HG02885 (cell line): ENCODE measurements around the gene C15orf62.
A peak's percentile ranks its signal among the peaks of the same experiment; 100 is the strongest.

ENCODE experiments used
- ATAC-seq: cut with Tn5 transposase; IDR thresholded peaks from one replicate; pipeline ENCODE4 v1.9.1; 2021; ENCODE audit warnings: mild to moderate bottlenecking; ENCODE audit not compliant: unreplicated experiment, poor library complexity

The C15orf62 gene, protein sequence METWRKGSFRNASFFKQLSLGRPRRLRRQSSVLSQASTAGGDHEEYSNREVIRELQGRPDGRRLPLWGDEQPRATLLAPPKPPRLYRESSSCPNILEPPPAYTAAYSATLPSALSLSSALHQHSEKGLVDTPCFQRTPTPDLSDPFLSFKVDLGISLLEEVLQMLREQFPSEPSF

GRCh38 chr15:40769274-40770146, at the start of gene C15orf62:
Gene C15orf62, plus strand, starts transcription at chr15:40769980. Its CDS starts 516 bp downstream, at chr15:40770496.
- ATAC-seq, result peak; percentile 39

GRCh38 chr15:40721701-40722100, 48.1 kb upstream of the C15orf62 start:
- ATAC-seq, result no peak

DNA sequence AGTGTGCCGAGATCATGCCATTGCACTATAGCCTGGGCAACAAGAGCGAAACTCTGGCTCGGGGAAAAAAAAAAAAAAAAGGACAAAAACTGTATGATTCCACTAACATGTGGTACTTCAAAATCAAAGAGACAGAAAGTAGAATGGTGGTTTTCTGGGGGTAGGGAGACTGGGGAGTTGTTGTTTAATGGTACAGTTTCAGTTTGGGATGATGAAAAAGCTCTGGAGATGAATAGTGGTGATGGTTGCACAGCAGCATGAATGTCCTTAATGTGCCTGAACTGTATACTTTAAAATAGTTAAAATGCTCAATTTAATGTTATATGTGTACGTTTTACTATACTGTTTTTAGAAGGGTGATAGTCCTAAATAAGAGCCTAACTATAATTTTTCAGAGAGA, 47.4 kb upstream of the C15orf62 start:
- ATAC-seq, result no peak

- ATAC-seq, result no peak
These were observed 46.8 kb upstream of the C15orf62 start for GRCh38 chr15:40722934-40723333.

- no peak for ATAC-seq
These were observed 45.9 kb upstream of the C15orf62 start for GRCh38 chr15:40723919-40724318.

GRCh38 chr15:40731034-40731433, 38.7 kb upstream of the C15orf62 start:
- no peak for ATAC-seq

DNA sequence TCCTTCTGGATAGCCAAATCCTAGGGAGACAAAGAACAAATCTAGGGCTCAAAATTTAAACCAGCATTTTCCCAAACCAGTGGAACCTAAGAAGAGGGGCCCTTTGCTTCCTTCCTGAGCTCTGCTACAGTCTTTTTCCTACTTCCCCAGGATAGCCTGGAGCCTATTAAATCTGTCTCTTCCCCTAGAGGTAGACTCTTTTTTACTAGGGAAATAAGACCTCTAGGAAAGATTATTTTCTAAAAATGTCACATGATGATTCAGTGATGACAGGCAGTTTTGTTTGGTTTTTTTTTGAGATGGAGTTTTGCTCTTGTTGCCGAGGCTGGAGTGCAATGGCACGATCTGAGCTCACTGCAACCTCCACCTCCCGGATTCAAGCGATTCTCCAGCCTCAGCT, 33.2 kb upstream of the C15orf62 start:
- no peak for ATAC-seq

- no peak for ATAC-seq
These were observed 32.7 kb upstream of the C15orf62 start for GRCh38 chr15:40737048-40737447.

DNA sequence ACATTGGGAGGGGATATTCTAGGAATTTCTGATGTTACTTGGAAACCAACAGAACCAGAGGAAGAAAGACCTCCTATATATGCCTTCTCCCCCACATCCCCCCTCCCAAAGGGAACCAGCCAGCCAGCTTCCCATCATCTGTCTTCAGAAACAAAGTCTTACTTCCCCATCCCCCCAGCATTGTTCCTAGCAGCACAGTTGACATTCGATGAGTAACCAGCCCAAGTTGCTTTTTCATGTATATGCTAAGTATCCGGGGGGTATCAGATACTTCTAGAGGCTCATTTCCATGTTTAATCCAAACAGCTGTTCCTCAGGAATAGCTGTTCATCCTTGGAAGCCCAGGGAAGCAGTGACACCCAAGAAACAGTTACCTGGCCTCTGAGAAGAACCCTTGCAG, 30.7 kb upstream of the C15orf62 start:
- ATAC-seq, result no peak

DNA sequence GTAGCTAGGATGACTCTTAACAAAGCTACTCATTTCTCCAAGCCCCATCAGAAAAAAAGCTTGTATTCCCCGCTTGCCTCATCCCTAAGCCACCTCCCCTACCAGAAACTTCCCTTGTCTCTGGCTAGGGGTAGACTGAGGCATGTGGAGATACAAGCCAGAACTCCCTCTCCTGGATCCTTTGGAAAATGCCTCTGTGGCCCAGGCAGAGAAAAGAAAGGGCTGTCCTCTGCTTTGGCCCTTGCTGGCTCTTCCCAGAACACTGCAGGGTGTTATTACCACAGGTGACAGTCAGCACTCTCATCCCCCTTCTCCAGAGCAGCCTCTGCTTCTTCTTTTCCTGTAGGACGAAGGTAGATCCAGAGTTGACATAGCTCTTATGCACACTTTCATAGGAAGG, 29.9 kb upstream of the C15orf62 start:
- ATAC-seq, result no peak

DNA sequence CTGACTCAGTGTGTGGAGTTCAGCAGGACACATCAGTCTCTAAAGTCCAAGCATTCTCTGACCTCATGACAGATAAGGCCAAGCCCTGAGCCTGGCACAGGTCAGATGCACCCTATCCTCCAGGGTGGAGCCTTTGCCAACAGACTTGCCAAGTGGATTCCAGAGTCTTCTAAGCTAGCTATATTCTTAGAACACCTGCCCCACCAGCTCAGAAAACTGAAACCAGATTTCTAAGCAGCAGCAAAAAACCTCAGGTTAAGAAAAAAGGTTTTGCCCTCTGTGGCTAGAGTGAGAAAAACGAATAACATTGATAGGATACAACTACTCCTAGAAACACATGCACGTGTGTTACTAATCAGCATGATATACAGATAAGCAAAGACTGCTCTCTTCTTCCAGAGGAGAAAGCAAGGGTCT, 26.3 kb upstream of the C15orf62 start:
- ATAC-seq, result no peak

- no peak for ATAC-seq
These were observed 25.6 kb upstream of the C15orf62 start for GRCh38 chr15:40743921-40744814.

GRCh38 chr15:40744815-40745152, 25.0 kb upstream of the C15orf62 start:
- no peak for ATAC-seq

GRCh38 chr15:40746916-40747418, 22.8 kb upstream of the C15orf62 start:
- no peak for ATAC-seq

DNA sequence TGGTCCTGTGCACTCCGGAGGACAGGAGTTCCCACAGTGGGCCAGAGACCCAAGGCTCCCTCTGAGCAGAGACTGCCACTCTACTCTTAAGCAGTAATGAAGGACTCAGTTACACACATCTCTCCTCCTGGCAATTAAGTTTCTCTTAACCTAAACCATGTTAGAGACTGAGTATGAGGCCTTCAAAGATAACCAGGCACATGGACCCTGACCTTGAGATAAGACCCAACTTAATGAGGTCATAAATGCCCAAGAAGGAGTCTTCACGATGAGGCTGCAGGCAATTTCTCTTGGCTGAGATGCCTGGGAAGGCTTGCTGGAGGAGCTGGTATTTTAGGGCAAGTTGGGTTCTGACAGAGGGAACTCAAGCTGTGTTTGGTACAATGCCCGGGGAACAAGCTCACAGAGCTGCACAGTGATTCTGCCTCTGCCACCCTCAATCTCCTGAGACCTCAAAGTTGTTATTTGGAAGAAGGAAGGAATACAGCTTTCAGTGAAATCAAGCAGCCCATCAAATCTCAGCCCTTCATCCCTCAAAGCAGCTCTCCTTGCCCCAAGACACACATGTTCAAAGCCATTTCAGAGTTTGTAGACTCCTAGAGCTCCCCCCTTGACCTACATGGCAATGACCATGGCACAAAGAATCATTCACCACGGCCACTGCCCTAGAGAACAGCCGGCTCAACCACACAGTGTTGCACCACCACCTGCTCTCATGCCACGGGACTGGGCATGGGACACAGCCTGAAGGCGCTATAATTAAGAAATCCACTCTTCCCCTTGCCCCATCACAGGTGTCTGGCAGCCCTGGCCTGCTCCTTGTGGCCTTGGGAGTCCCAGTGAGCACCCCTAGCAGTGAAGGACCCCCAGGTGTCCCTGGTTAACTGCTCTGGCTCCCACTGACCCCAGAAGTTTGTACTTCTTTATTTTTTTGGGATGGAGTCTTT, 21.8 kb upstream of the C15orf62 start:
- ATAC-seq, result no peak

- no peak for ATAC-seq
These were observed 20.6 kb upstream of the C15orf62 start for GRCh38 chr15:40749151-40749630.

- ATAC-seq, result no peak
These were observed 18.9 kb upstream of the C15orf62 start for GRCh38 chr15:40750885-40751284.

- ATAC-seq, result no peak
These were observed 18.0 kb upstream of the C15orf62 start for GRCh38 chr15:40751745-40752144.

DNA sequence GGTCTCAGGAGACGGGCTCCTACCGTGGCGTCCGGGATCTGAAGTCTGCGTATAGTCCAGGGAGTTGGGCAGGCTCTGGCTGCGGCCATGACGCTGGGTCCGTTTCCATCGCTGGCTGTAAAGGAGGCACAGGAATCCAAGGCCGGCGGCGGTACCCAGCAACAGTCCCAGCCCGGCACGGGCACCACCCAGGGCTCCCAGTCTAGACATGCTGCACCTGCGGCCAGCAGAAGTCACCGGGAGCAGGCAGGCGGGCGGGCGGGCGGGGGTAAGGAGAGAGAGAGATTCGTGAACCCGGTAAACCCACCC, 15.3 kb upstream of the C15orf62 start:
- peak; percentile 6 for ATAC-seq
